K562 (cell line): ENCODE data around the gene TBP. TPM values are rescaled to one million over a fixed set of nuclear protein-coding genes. Genes with fewer than 3 reads are reported as not detected.

Experiments
- ELF1 ChIP-seq: fragments of 200-800 bp; sonication (Bioruptor generic); IDR thresholded peaks from 2 replicates; pipeline ENCODE4 v1.6.1; 2016; ENCODE audit warnings: missing genetic modification characterization, missing compliant biosample characterization
- ELF4 ChIP-seq: fragments of 450-650 bp; formaldehyde crosslinking; IDR thresholded peaks from 2 replicates; pipeline ENCODE4 v1.4.0; 2022; ENCODE audit warnings: missing genetic modification characterization
- ETS2 ChIP-seq: IDR thresholded peaks from 2 replicates; pipeline ENCODE4 v1.6.1; 2016; ENCODE audit warnings: borderline replicate concordance, missing genetic modification characterization, mild to moderate bottlenecking, moderate library complexity, missing compliant biosample characterization; ENCODE audit not compliant: poor library complexity, severe bottlenecking
- FOXJ2 ChIP-seq: fragments of 200-800 bp; sonication (Bioruptor generic); IDR thresholded peaks from 2 replicates; pipeline ENCODE4 v1.6.1; 2016; ENCODE audit warnings: missing genetic modification characterization, missing compliant biosample characterization
- GTF2F1 ChIP-seq: IDR thresholded peaks from 2 replicates; pipeline ENCODE4 v1.6.1; 2011; ENCODE audit warnings: low read depth, low read length, improper control_type of control experiment
- HNRNPK ChIP-seq: fragments of 200-400 bp; formaldehyde crosslinking; IDR thresholded peaks from one replicate; pipeline ENCODE4 v1.6.1; 2018; ENCODE audit warnings: mild to moderate bottlenecking, low read depth, low read length; ENCODE audit not compliant: poor library complexity, severe bottlenecking
- HNRNPLL ChIP-seq: fragments of 200-400 bp; formaldehyde crosslinking; IDR thresholded peaks from 2 replicates; pipeline ENCODE4 v1.6.1; 2017; ENCODE audit warnings: low read length, low read depth, mild to moderate bottlenecking; ENCODE audit not compliant: poor library complexity, severe bottlenecking
- KDM5B ChIP-seq: fragments of 200-600 bp; sonication (generic); IDR thresholded peaks from 2 replicates; pipeline ENCODE4 v1.6.1; 2012; ENCODE audit warnings: low read depth, mild to moderate bottlenecking, moderate library complexity, low read length, control low read depth, inconsistent platforms; ENCODE audit not compliant: insufficient replicate concordance
- NBN ChIP-seq: fragments of 450-650 bp; IDR thresholded peaks from 2 replicates; pipeline ENCODE4 v1.6.1; 2016; ENCODE audit warnings: low read depth, mild to moderate bottlenecking
- NCOR1 ChIP-seq: fragments of 450-650 bp; IDR thresholded peaks from 2 replicates; pipeline ENCODE4 v1.6.1; 2016; ENCODE audit warnings: mild to moderate bottlenecking, moderate library complexity
- PCBP1 ChIP-seq: fragments of 200-400 bp; formaldehyde crosslinking; IDR thresholded peaks from 2 replicates; pipeline ENCODE4 v1.6.1; 2018; ENCODE audit warnings: mild to moderate bottlenecking, low read depth, low read length; ENCODE audit not compliant: poor library complexity, severe bottlenecking
- POLR2G ChIP-seq: fragments of 200-400 bp; formaldehyde crosslinking; IDR thresholded peaks from 2 replicates; pipeline ENCODE4 v1.6.1; 2017; ENCODE audit warnings: low read depth, mild to moderate bottlenecking, antibody characterized with exemption, low read length, moderate library complexity
- RBM25 ChIP-seq: fragments of 200-400 bp; formaldehyde crosslinking; IDR thresholded peaks from 2 replicates; pipeline ENCODE4 v1.6.1; 2018; ENCODE audit warnings: low read length, low read depth, moderate library complexity; ENCODE audit not compliant: severe bottlenecking
- RFX1 ChIP-seq: fragments of 450-650 bp; IDR thresholded peaks from 2 replicates; pipeline ENCODE4 v1.6.1; 2016; ENCODE audit warnings: mild to moderate bottlenecking, moderate library complexity
- SMAD1 ChIP-seq: fragments of 150-350 bp; IDR thresholded peaks from 2 replicates; pipeline ENCODE4 v1.6.1; 2014; ENCODE audit warnings: low read length, low read depth; ENCODE audit not compliant: partially characterized antibody
- SMARCC2 ChIP-seq: fragments of 450-650 bp; IDR thresholded peaks from 2 replicates; pipeline ENCODE4 v1.6.1; 2017; ENCODE audit warnings: antibody characterized with exemption, moderate library complexity, mild to moderate bottlenecking, low read depth
- SMC3 ChIP-seq: conservative IDR thresholded peaks from 2 replicates; pipeline ENCODE4 v1.6.1; 2011; ENCODE audit warnings: low read depth, low read length, improper control_type of control experiment; ENCODE audit not compliant: insufficient read depth
- ZFPM2 ChIP-seq: fragments of 250-450 bp; sonication (Bioruptor Pico); IDR thresholded peaks from 2 replicates; pipeline ENCODE4 v1.5.1; 2022; ENCODE audit warnings: mild to moderate bottlenecking
- ZNF124 ChIP-seq: sonication (generic); formaldehyde crosslinking; IDR thresholded peaks from 2 replicates; pipeline ENCODE4 v1.8.1; 2022; ENCODE audit warnings: missing genetic modification reagents
- ZNF133 ChIP-seq: fragments of 250-450 bp; sonication (Bioruptor Pico); IDR thresholded peaks from 2 replicates; pipeline ENCODE4 v1.4.0; 2020; ENCODE audit warnings: mild to moderate bottlenecking
- ZNF436 ChIP-seq: fragments of 250-450, 450-650 bp; sonication (Bioruptor Pico); formaldehyde crosslinking; IDR thresholded peaks from 2 replicates; pipeline ENCODE4 v1.7.0; 2020; ENCODE audit warnings: mild to moderate bottlenecking
- polyA plus RNA-seq, 8 experiments: library from polyadenylated mRNA; depleted of rRNA in 4 of 8; stranded (reverse) in 5 of 8; unstranded in 3 of 8; fragments of >200 nt; fragmentation: Nextera tagmentation in 2 of 8; fragmentation: Illumina TruSeq in 1 of 8; extraction: Ambion mirVana in 2 of 8; extraction: Trizol in 1 of 8; gene quantifications; 2 replicates each; pipeline versions ENCODE4 v1.2.1 to v1.2.3, GENCODE V29; 2011 to 2014; ENCODE audit warnings: inconsistent platforms in 1 of 8, missing spikeins in 1 of 8
- total RNA-seq, 7 experiments: library from RNA; depleted of rRNA in 6 of 7; stranded (reverse); fragments of >200 nt in 6 of 7; fragmentation: Illumina TruSeq in 2 of 7; extraction: Trizol in 2 of 7; gene quantifications; 2 replicates each; pipeline versions ENCODE4 v1.2.1 to v1.2.3, GENCODE V29; 2011 to 2021; ENCODE audit warnings: low replicate concordance in 1 of 7
- TF ChIP-seq, protein P1 (sequence below), 2 experiments: fragments of 450-650 bp in 1 of 2; sonication (generic) in 1 of 2; formaldehyde crosslinking in 1 of 2; IDR thresholded peaks in 1 of 2; conservative IDR thresholded peaks in 1 of 2; 2 replicates each; pipeline versions ENCODE4 v1.6.1 to v1.8.1; 2016 to 2023; ENCODE audit warnings: mild to moderate bottlenecking in 2 of 2, moderate library complexity in 2 of 2, inconsistent platforms in 1 of 2, missing genetic modification reagents in 1 of 2
- TF ChIP-seq, protein P2 (sequence below), 2 experiments: IDR thresholded peaks in 1 of 2; conservative IDR thresholded peaks in 1 of 2; 2 replicates each; pipeline ENCODE4 v1.6.1; 2016; ENCODE audit warnings: low read depth in 2 of 2, mild to moderate bottlenecking in 1 of 2, missing compliant biosample characterization in 1 of 2, missing genetic modification characterization in 1 of 2, moderate library complexity in 1 of 2

Gene TBP
- total and polyA plus RNA-seq, 9 of the 15 experiments (the other 6 are each of a cell fraction or from before 2014, with no cell fraction given) = 28.5 to 86.1 (median 39.5) TPM

DNA sequence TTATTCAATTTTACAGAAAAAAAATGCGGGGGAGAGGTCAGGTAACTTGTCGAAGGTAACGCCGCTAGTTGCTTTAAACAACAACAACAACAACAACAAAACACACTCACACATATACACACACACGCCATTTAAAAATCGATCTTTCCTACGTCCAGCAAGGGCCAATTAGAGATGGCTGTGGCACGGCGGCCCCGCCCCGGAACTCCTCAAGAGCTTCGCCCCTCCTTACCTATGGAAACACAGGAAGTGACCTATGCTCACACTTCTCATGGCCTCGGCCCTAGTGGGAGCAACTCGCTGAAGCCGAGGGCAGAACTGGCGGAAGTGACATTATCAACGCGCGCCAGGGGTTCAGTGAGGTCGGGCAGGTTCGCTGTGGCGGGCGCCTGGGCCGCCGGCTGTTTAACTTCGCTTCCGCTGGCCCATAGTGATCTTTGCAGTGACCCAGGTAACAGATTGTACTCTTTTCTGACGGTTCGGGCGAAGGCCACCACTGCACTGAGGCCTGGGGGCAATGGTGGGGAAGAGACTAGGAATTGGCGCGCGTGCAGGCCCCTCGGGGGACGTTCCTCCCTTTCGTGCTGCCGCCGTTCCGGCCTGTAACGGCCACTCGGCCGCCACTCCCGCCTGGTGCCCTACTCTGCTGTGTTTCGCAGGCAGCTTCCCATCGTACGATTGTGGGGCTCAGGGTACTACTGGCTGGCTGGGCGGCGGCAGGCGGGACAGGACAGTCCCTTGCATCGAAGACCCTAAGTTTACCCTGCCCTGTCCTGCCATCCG, at the start of gene TBP (continued):
- TF ChIP-seq HNRNPLL (no peak), RFX1 (peak; percentile 45; the same call in 1 of the 2 replicates), ETS2 (no peak), PCBP1 (no peak), SMARCC2 (no peak), ELF1 (tag) (peak; percentile 99), ZFPM2 (CRISPR knock-in tag) (no peak), SMC3 (no peak), HNRNPK (no peak), KDM5B (peak; percentile 69), ZNF133 (no peak), GTF2F1 (peak; percentile 21; the same call in 1 of the 2 replicates), RBM25 (peak; percentile 32), SMAD1 (peak; percentile 47), ZNF124 (CRISPR knock-in tag) (no peak), ZNF436 (CRISPR knock-in tag) (peak; percentile 33; the same call in 1 of the 2 replicates), FOXJ2 (tag) (no peak), POLR2G (peak; percentile 94), NBN (peak; percentile 76; the same call in 1 of the 2 replicates), ELF4 (CRISPR knock-in tag) (no peak), NCOR1 (peak; percentile 50)
- TF ChIP-seq, protein P1, sequence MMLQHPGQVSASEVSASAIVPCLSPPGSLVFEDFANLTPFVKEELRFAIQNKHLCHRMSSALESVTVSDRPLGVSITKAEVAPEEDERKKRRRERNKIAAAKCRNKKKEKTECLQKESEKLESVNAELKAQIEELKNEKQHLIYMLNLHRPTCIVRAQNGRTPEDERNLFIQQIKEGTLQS (IDR thresholded peaks at IDR 0.05) = peak; percentile 13; the same call in 1 of the 2 replicates
- TF ChIP-seq, protein P1 (CRISPR knock-in tag; conservative IDR thresholded peaks at IDR 0.05) = peak; percentile 82
- TF ChIP-seq, protein P2, sequence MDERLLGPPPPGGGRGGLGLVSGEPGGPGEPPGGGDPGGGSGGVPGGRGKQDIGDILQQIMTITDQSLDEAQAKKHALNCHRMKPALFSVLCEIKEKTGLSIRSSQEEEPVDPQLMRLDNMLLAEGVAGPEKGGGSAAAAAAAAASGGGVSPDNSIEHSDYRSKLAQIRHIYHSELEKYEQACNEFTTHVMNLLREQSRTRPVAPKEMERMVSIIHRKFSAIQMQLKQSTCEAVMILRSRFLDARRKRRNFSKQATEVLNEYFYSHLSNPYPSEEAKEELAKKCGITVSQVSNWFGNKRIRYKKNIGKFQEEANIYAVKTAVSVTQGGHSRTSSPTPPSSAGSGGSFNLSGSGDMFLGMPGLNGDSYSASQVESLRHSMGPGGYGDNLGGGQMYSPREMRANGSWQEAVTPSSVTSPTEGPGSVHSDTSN (CRISPR knock-in tag; IDR thresholded peaks at IDR 0.05; ENCODE audit: low read depth) = no peak
- TF ChIP-seq, protein P2 (tag; conservative IDR thresholded peaks at IDR 0.05; ENCODE audit: low read depth) = peak; percentile 74; the same call in 1 of the 2 replicates
